Thyroid gland (tissue), 4 donors: ENCODE results near the gene WDR46. TPM values are rescaled to one million over a fixed set of nuclear protein-coding genes. Genes with fewer than 3 reads are reported as not detected.
A peak's percentile ranks its signal among the peaks of the same experiment; 100 is the strongest.

Source experiments
- DNase-seq, 2 donors: peaks; one replicate each; pipeline ENCODE4 v3.0.0-alpha.2; 2019
- H3K27ac ChIP-seq, 3 donors: fragments of 200-600 bp; sonication (generic); 1 replicate in 2 of 3; 2 replicates in 1 of 3; pipeline ENCODE4 v1.5.1; 2016 to 2019; ENCODE audit warnings: mild to moderate bottlenecking in 1 of 3, moderate library complexity in 1 of 3
- H3K27me3 ChIP-seq: fragments of 200-600 bp; sonication (generic); one replicate; pipeline ENCODE4 v1.5.1; 2019
- H3K36me3 ChIP-seq, 2 donors: fragments of 200-600 bp; sonication (generic); one replicate each; pipeline ENCODE4 v1.5.1; 2016 to 2019
- H3K4me1 ChIP-seq, 2 donors: fragments of 200-600 bp; sonication (generic); one replicate each; pipeline ENCODE4 v1.5.1; 2017 to 2019
- H3K4me3 ChIP-seq, 3 donors: fragments of 200-600 bp; sonication (generic); replicated peaks in 1 of 3; 1 replicate in 2 of 3; 2 replicates in 1 of 3; pipeline ENCODE4 v1.5.1; 2016; ENCODE audit warnings: mild to moderate bottlenecking in 1 of 3
- H3K9me3 ChIP-seq: fragments of 200-600 bp; sonication (generic); one replicate; pipeline ENCODE4 v1.5.1; 2017
- POLR2A ChIP-seq, 2 donors: fragments of 450-650 bp; IDR thresholded peaks; one replicate each; pipeline ENCODE4 v1.6.1; 2017; ENCODE audit warnings: antibody characterized with exemption in 2 of 2, mild to moderate bottlenecking in 2 of 2, moderate library complexity in 1 of 2
- WGBS, 2 donors: methylation state at CpG; one replicate each; pipeline ENCODE4 v1.1.5; 2017; 5-methylcytosine and 5-hydroxymethylcytosine counted together
- intact Hi-C: fragments of 100-400 bp; cut with DNase I; formaldehyde crosslinking; loops from one replicate; pipeline ENCODE4 v1.15.1; 2023
- total RNA-seq, 4 donors: library from RNA; depleted of rRNA; stranded (reverse); fragments of >200 nt; gene quantifications; one replicate each; pipeline ENCODE4 v1.2.3, GENCODE V29; 2016
- TF ChIP-seq, protein P1 (sequence below), 6 experiments: fragments of 200-600 bp in 3 of 6; fragments of 450-650 bp in 3 of 6; sonication (generic) in 3 of 6; IDR thresholded peaks; one replicate each; pipeline ENCODE4 v1.5.1; 2016 to 2019; ENCODE audit warnings: antibody characterized with exemption in 6 of 6, mild to moderate bottlenecking in 2 of 6, inconsistent platforms in 1 of 6, moderate library complexity in 1 of 6

WDR46 gene
- total RNA-seq, 4 donors from 2014 or later: 25.8 to 63.9 (median 45.2) TPM

DNA sequence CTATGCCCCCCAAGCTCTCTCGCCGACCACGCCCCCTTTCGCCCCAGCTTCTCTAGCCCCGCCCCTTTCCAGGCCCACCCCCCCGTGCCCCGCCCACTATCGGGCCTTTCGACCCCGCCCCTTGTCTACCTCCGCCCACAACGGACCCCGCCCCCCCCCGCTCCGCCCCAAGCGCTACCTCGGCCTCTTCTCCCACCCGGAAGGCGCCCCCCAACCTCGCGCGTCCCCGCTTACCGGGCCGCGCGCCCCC, 28.3 kb upstream of the WDR46 start:
- DNase-seq: no peak
- no peaks in the 10 kb centered on the region for H3K9me3 ChIP-seq
- peak overlapping the region; percentile 83 to 87 (median 85) for H3K27ac ChIP-seq
- H3K4me3 ChIP-seq: peak overlapping the region in 1 of 3 donors; percentile 38
- intact Hi-C loops: no loop called here
- TF ChIP-seq, protein P1, sequence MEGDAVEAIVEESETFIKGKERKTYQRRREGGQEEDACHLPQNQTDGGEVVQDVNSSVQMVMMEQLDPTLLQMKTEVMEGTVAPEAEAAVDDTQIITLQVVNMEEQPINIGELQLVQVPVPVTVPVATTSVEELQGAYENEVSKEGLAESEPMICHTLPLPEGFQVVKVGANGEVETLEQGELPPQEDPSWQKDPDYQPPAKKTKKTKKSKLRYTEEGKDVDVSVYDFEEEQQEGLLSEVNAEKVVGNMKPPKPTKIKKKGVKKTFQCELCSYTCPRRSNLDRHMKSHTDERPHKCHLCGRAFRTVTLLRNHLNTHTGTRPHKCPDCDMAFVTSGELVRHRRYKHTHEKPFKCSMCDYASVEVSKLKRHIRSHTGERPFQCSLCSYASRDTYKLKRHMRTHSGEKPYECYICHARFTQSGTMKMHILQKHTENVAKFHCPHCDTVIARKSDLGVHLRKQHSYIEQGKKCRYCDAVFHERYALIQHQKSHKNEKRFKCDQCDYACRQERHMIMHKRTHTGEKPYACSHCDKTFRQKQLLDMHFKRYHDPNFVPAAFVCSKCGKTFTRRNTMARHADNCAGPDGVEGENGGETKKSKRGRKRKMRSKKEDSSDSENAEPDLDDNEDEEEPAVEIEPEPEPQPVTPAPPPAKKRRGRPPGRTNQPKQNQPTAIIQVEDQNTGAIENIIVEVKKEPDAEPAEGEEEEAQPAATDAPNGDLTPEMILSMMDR (IDR thresholded peaks at IDR 0.05): no peak
- TF ChIP-seq POLR2A (IDR thresholded peaks at IDR 0.05): no peak
- H3K27me3 ChIP-seq: no peaks in the 10 kb centered on the region
- peaks cover 19 to 26% of the 10 kb centered on the region in 2 donors for H3K36me3 ChIP-seq
- peaks cover 27 to 57% of the 10 kb centered on the region in 2 donors for H3K4me1 ChIP-seq
- WGBS, 2 donors: 0 to 1% methylated on average over 9 to 12 of the region's 27 CpGs

DNA sequence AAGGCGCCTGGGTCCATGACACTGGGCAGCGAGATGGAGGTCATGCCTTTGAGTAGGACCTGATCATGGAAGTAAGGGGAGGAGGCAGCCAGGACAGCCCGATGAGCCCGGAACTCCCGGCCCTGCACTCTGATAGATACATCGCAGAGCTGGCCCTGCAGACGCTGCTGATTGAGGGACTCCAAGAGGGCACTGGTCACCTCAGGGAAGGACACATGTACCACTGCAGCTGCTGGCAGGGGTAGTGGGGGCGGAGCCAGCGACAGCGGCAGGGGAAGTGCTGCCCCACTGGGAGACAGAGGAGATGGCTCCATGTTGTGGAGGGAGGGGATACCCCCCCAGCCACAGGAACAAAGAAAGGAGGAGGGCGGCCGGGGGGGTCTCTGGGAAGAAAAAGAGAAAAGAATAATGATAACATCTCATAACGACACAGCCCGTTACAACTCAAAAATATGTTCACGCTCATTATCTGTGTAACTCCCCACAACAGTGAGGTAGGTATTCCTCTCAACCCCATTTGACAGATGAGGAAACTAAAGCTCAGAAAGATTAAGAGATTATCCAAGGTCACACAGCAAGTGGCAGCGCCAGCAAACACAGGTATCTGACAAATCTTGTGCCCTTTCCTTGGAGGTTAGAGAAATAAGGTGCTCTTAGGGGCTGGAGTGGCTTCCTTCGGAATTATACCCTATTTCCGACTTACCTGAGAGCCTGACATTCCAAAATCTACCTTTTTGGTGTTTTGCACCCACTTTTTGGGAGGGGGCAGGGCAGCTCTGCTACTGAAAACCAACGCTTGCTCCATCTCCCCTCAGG, 27.8 kb upstream of the WDR46 start:
- peak overlapping the region in 1 of 3 donors; percentile 38 for H3K4me3 ChIP-seq
- intact Hi-C loops: no loop called here
- peak overlapping the region; percentile 83 to 87 (median 85) for H3K27ac ChIP-seq
- H3K4me1 ChIP-seq: peaks cover 27 to 59% of the 10 kb centered on the region in 2 donors
- WGBS, 2 donors: 74% methylated on average over 17 of the region's 19 CpGs
- H3K9me3 ChIP-seq: no peaks in the 10 kb centered on the region
- DNase-seq: no peak
- peaks cover 19 to 26% of the 10 kb centered on the region in 2 donors for H3K36me3 ChIP-seq
- H3K27me3 ChIP-seq: no peaks in the 10 kb centered on the region
- no peak for TF ChIP-seq POLR2A (IDR thresholded peaks at IDR 0.05)
- TF ChIP-seq, protein P1 (IDR thresholded peaks at IDR 0.05): no peak

GRCh38 chr6:33315793-33316602, 27.0 kb upstream of the WDR46 start:
- intact Hi-C loops: no loop called here
- Histone ChIP-seq H3K4me3 (no peak overlapping the region), H3K9me3 (no peaks in the 10 kb centered on the region), H3K27me3 (no peaks in the 10 kb centered on the region), H3K4me1 (peaks cover 24 to 58% of the 10 kb centered on the region in 2 donors), H3K36me3 (peaks cover 18 to 25% of the 10 kb centered on the region in 2 donors), H3K27ac (peak overlapping the region in 1 of 3 donors; percentile 99)
- WGBS, 2 donors: 88 to 93% methylated on average over 13 to 14 of the region's 17 CpGs
- DNase-seq: no peak
- TF ChIP-seq, protein P1 (IDR thresholded peaks at IDR 0.05): no peak
- TF ChIP-seq POLR2A (IDR thresholded peaks at IDR 0.05): no peak

DNA sequence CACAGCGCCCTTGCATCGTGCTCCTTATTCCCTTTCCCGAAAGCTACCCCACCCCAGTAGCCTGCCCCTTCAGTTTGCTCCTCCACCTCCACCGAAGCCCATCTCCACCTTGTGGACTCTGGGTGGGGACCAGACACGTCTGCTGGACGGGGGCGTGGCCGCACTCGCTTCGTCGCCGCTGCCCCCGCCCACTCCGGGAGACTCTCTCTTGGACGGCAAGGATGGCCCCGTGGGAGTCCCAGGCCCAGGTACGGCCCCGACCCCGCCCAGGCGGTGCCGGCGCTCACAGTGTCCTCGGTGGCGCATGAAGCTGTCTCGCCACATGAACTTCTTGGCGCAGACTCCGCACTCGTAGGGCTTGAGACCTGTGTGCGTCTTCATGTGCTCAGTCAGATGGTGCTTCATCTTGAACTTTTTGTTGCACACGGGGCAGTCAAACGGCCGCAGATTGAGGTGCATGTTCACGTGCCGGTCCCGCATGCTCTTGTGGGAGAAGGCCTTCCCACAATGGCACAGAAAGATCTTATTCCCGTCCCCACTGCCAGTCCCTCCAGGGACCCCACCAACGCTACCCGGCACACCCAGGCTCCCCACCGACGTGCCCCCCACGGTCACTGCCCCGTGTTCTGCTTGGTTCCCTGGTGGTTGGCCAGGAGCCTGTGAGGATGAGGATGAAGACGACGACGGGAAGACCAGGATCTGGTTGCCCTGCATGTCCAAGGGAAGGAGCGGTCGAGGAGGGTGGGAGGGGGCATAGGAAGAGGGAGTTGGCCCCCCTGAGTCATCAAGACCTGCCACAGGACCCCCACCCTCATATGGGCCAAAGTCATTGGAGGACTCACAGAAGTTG, 26.1 kb upstream of the WDR46 start:
- 41 to 42% methylated on average over 33 to 46 of the region's 47 CpGs for WGBS, 2 donors
- peak; percentile 80 to 83 for DNase-seq
- H3K27ac ChIP-seq: peak overlapping the region; percentile 94 to 99 (median 98)
- no peaks in the 10 kb centered on the region for H3K9me3 ChIP-seq
- intact Hi-C loops: no loop called here
- H3K36me3 ChIP-seq: peaks cover 10 to 18% of the 10 kb centered on the region in 2 donors
- peaks cover 24 to 51% of the 10 kb centered on the region in 2 donors for H3K4me1 ChIP-seq
- no peaks in the 10 kb centered on the region for H3K27me3 ChIP-seq
- H3K4me3 ChIP-seq: peak overlapping the region in 2 of 3 donors; percentile 35 to 92
- peak in 1 of 2 donors; percentile 42 for TF ChIP-seq POLR2A (IDR thresholded peaks at IDR 0.05)
- TF ChIP-seq, protein P1 (IDR thresholded peaks at IDR 0.05): no peak
